ACC112 (cell line): Measurements from ENCODE around the gene SMAD5.

Experiments
- H2AFZ ChIP-seq: fragments of 200-600 bp; sonication (generic); one replicate; pipeline ENCODE4 v1.6.0; 2017; ENCODE audit warnings: antibody characterized with exemption, low read length; ENCODE audit not compliant: unreplicated experiment
- H3K27ac ChIP-seq: fragments of 200-600 bp; sonication (generic); 2 replicates; pipeline ENCODE4 v1.5.1; 2014; ENCODE audit warnings: low read depth, mild to moderate bottlenecking, antibody characterized with exemption, low read length, moderate library complexity
- H3K27me3 ChIP-seq: fragments of 200-600 bp; sonication (generic); 2 replicates; pipeline ENCODE4 v1.6.1; 2014; ENCODE audit warnings: mild to moderate bottlenecking, antibody characterized with exemption, low read length, moderate library complexity, mixed read lengths; ENCODE audit not compliant: insufficient read depth
- H3K36me3 ChIP-seq: fragments of 200-600 bp; sonication (generic); 2 replicates; pipeline ENCODE4 v1.6.1; 2016; ENCODE audit warnings: mild to moderate bottlenecking, antibody characterized with exemption, low read length, moderate library complexity, mixed read lengths; ENCODE audit not compliant: insufficient read depth
- H3K4me1 ChIP-seq: fragments of 200-600 bp; sonication (generic); one replicate; pipeline ENCODE4 v1.6.1; 2016; ENCODE audit warnings: low read length, mixed read lengths; ENCODE audit not compliant: insufficient read depth, unreplicated experiment, control insufficient read depth
- H3K4me3 ChIP-seq: fragments of 200-600 bp; sonication (generic); 2 replicates; pipeline ENCODE4 v1.5.1; 2014; ENCODE audit warnings: mild to moderate bottlenecking, low read depth, low read length
- H3K79me2 ChIP-seq: fragments of 200-600 bp; sonication (generic); one replicate; pipeline ENCODE4 v1.6.0; 2016; ENCODE audit warnings: low read length; ENCODE audit not compliant: control insufficient read depth, unreplicated experiment, insufficient read depth

The SMAD5 gene

GRCh38 chr5:136186796-136187195 lies 54.2 kb downstream of the SMAD5 start:
- Histone ChIP-seq H3K36me3 (peaks cover 16% of the 10 kb centered on the region; the same call in 1 of the 2 replicates), H3K79me2 (no peaks in the 10 kb centered on the region), H3K4me1 (no peaks in the 10 kb centered on the region), H3K27me3 (peaks cover 13% of the 10 kb centered on the region), H3K27ac (no peak overlapping the region), H3K4me3 (no peak overlapping the region), H2AFZ (no peak overlapping the region)

- H3K27ac ChIP-seq, result no peak overlapping the region
- H3K79me2 ChIP-seq, result no peaks in the 10 kb centered on the region
- H3K4me3 ChIP-seq, result no peak overlapping the region
- H3K4me1 ChIP-seq, result no peaks in the 10 kb centered on the region
- peaks cover 34% of the 10 kb centered on the region for H3K27me3 ChIP-seq
- H2AFZ ChIP-seq, result no peak overlapping the region
- H3K36me3 ChIP-seq, result peaks cover 11% of the 10 kb centered on the region; the same call in 1 of the 2 replicates
These were observed 56.2 kb downstream of the SMAD5 start for GRCh38 chr5:136188859-136189258.

GRCh38 chr5:136190091-136190720 lies 57.6 kb downstream of the SMAD5 start:
- Histone ChIP-seq H3K4me3 (no peak overlapping the region), H3K79me2 (no peaks in the 10 kb centered on the region), H3K27me3 (peaks cover 41% of the 10 kb centered on the region), H2AFZ (no peak overlapping the region), H3K36me3 (peaks cover 11% of the 10 kb centered on the region; the same call in 1 of the 2 replicates), H3K27ac (no peak overlapping the region), H3K4me1 (no peaks in the 10 kb centered on the region)

- H3K4me3 ChIP-seq, result no peak overlapping the region
- H3K36me3 ChIP-seq, result peaks cover 11% of the 10 kb centered on the region; the same call in 1 of the 2 replicates
- no peak overlapping the region for H3K27ac ChIP-seq
- H3K79me2 ChIP-seq, result no peaks in the 10 kb centered on the region
- no peak overlapping the region for H2AFZ ChIP-seq
- peaks cover 41% of the 10 kb centered on the region for H3K27me3 ChIP-seq
- no peaks in the 10 kb centered on the region for H3K4me1 ChIP-seq
These were observed 58.3 kb downstream of the SMAD5 start for GRCh38 chr5:136190904-136191303.

- Histone ChIP-seq H2AFZ (no peak overlapping the region), H3K4me1 (no peaks in the 10 kb centered on the region), H3K27me3 (peaks cover 41% of the 10 kb centered on the region), H3K36me3 (peaks cover 11% of the 10 kb centered on the region; the same call in 1 of the 2 replicates), H3K4me3 (peak overlapping the region; percentile 62), H3K79me2 (no peaks in the 10 kb centered on the region), H3K27ac (no peak overlapping the region)
These were observed 58.8 kb downstream of the SMAD5 start for GRCh38 chr5:136191304-136192014.

GRCh38 chr5:136192015-136192525 lies 59.4 kb downstream of the SMAD5 start:
- Histone ChIP-seq H3K27me3 (peaks cover 41% of the 10 kb centered on the region), H3K27ac (no peak overlapping the region), H3K4me3 (peak overlapping the region; percentile 62), H2AFZ (no peak overlapping the region), H3K79me2 (no peaks in the 10 kb centered on the region), H3K4me1 (no peaks in the 10 kb centered on the region), H3K36me3 (peaks cover 7% of the 10 kb centered on the region; the same call in 1 of the 2 replicates)

GRCh38 chr5:136192526-136193321 lies 60.1 kb downstream of the SMAD5 start, which contains the start of gene SMIM32:
SMIM32 (minus strand) TSS chr5:136193162; CDS start chr5:136192524, 638 bp downstream.
- Histone ChIP-seq H3K4me3 (peak within 1 kb of the TSS; percentile 62), H3K36me3 (0 out of 2 replicates have a peak, but pooled peaks cover under 1% of the 10 kb centered on the region), H2AFZ (no peak within 1 kb of the TSS), H3K4me1 (no peaks in the 10 kb centered on the region), H3K27ac (no peak within 1 kb of the TSS), H3K79me2 (no peaks in the 10 kb centered on the region), H3K27me3 (peaks cover 41% of the 10 kb centered on the region)

GRCh38 chr5:136193322-136193935 lies 60.8 kb downstream of the SMAD5 start:
- Histone ChIP-seq H3K36me3 (no peaks in the 10 kb centered on the region), H3K4me3 (peak overlapping the region; percentile 62), H3K27me3 (peaks cover 41% of the 10 kb centered on the region), H3K27ac (no peak overlapping the region), H2AFZ (no peak overlapping the region), H3K4me1 (no peaks in the 10 kb centered on the region), H3K79me2 (no peaks in the 10 kb centered on the region)

- Histone ChIP-seq H3K4me1 (no peaks in the 10 kb centered on the region), H3K27me3 (peaks cover 41% of the 10 kb centered on the region), H3K4me3 (no peak overlapping the region), H3K27ac (no peak overlapping the region), H3K79me2 (no peaks in the 10 kb centered on the region), H2AFZ (no peak overlapping the region), H3K36me3 (no peaks in the 10 kb centered on the region)
These were observed 61.9 kb downstream of the SMAD5 start for GRCh38 chr5:136194576-136194975.
